Endothelial cell of umbilical vein (primary cell): ENCODE results near the gene XRCC4. TPM values are rescaled to one million over a fixed set of nuclear protein-coding genes. Genes with fewer than 3 reads are reported as not detected.

Experiments used
- BruUV-seq: library from RNA; stranded (reverse); fragments of 400-500 nt; replicated peaks from 2 replicates; lab custom pipeline; 2021; lab: Mats Ljungman, UMichigan
- CTCF ChIA-PET: fragments of 300-600, 350-600 bp; sonication (Branson Sonifier 250); formaldehyde crosslinking; loops from one replicate; lab custom pipeline; 2021; ENCODE audit warnings: antibody characterized with exemption, inconsistent platforms; lab: Charles Lee
- POLR2A ChIA-PET: fragments of 300-600, 350-600 bp; sonication (Branson Sonifier 250); formaldehyde crosslinking; loops from one replicate; lab custom pipeline; 2021; ENCODE audit warnings: antibody characterized with exemption, inconsistent platforms; lab: Charles Lee
- DNase-seq: peaks from one replicate; pipeline ENCODE4 v3.0.0-alpha.2; 2011; ENCODE audit warnings: low read depth, low spot score
- FAIRE-seq: peaks from 2 replicates; lab custom pipeline; 2011; peaks lifted over from hg19 to GRCh38; lab: Jason Lieb, UNC
- H2AFZ ChIP-seq: 2 replicates; pipeline ENCODE4 v1.6.0; 2012; ENCODE audit warnings: low read depth, low read length, control low read depth, inconsistent platforms
- H3K27ac ChIP-seq: 2 replicates; pipeline ENCODE4 v1.5.1; 2011; ENCODE audit warnings: low read depth, mild to moderate bottlenecking, control low read depth, low read length, moderate library complexity; ENCODE audit not compliant: insufficient read depth
- H3K27me3 ChIP-seq, 2 experiments: 2 replicates each; pipeline versions ENCODE4 v1.6.0 to v1.6.1; 2011; ENCODE audit warnings: low read length in 2 of 2, mixed read lengths in 1 of 2; ENCODE audit not compliant: control insufficient read depth in 2 of 2, insufficient read depth in 2 of 2
- H3K36me3 ChIP-seq, 2 experiments: 2 replicates in 1 of 2; 3 replicates in 1 of 2; pipeline ENCODE4 v1.5.1; 2011; ENCODE audit warnings: low read length in 2 of 2, mild to moderate bottlenecking in 1 of 2, moderate library complexity in 1 of 2; ENCODE audit not compliant: control insufficient read depth in 2 of 2, insufficient read depth in 2 of 2; ENCODE audit errors: extremely low read depth in 1 of 2
- H3K4me1 ChIP-seq: 3 replicates; pipeline ENCODE4 v1.5.1; 2011; ENCODE audit warnings: mild to moderate bottlenecking, low read length; ENCODE audit not compliant: control insufficient read depth, insufficient read depth; ENCODE audit errors: extremely low read depth
- H3K4me2 ChIP-seq: 2 replicates; pipeline ENCODE4 v1.6.1; 2011; ENCODE audit warnings: low read length, control low read depth, mixed read lengths; ENCODE audit not compliant: insufficient read depth
- H3K4me3 ChIP-seq, 3 experiments: fragments of 200-600 bp in 1 of 3; sonication (generic), shearing (Covaris generic) in 1 of 3; replicated peaks in 1 of 3; 2 replicates each; pipeline ENCODE4 v1.5.1; 2011 to 2016; ENCODE audit warnings: control low read depth in 3 of 3, low read length in 3 of 3, mild to moderate bottlenecking in 2 of 3, inconsistent platforms in 1 of 3, low read depth in 1 of 3, moderate library complexity in 1 of 3; ENCODE audit not compliant: insufficient read depth in 1 of 3
- H3K79me2 ChIP-seq: 2 replicates; pipeline ENCODE4 v1.6.0; 2012; ENCODE audit warnings: low read length, inconsistent platforms; ENCODE audit not compliant: control insufficient read depth, insufficient read depth
- H3K9ac ChIP-seq: replicated peaks from 2 replicates; pipeline ENCODE3; 2011; ENCODE audit warnings: low read length, control low read depth; ENCODE audit not compliant: insufficient read depth; ENCODE audit errors: extremely low read depth
- H3K9me1 ChIP-seq: replicated peaks from 3 replicates; pipeline ENCODE4 v1.6.0; 2011; ENCODE audit warnings: mild to moderate bottlenecking, low read length; ENCODE audit not compliant: control insufficient read depth, insufficient read depth; ENCODE audit errors: extremely low read depth
- H3K9me3 ChIP-seq: replicated peaks from 2 replicates; pipeline ENCODE4 v1.5.1; 2012; ENCODE audit warnings: low read length, inconsistent platforms; ENCODE audit not compliant: control insufficient read depth, insufficient read depth
- H4K20me1 ChIP-seq: replicated peaks from 2 replicates; pipeline ENCODE3; 2011; ENCODE audit warnings: mild to moderate bottlenecking, low read length; ENCODE audit not compliant: control insufficient read depth, insufficient read depth; ENCODE audit errors: extremely low read depth
- CTCF ChIP-seq, 2 donors: IDR thresholded peaks; 1 replicate in 1 of 2; 2 replicates in 1 of 2; pipeline ENCODE4 v1.5.1; 2011; ENCODE audit warnings: low read length in 2 of 2, mild to moderate bottlenecking in 2 of 2, moderate library complexity in 2 of 2, control low read depth in 1 of 2, inconsistent platforms in 1 of 2, low read depth in 1 of 2; ENCODE audit not compliant: insufficient read depth in 1 of 2; ENCODE audit errors: extremely low read depth in 1 of 2
- EZH2 ChIP-seq: IDR thresholded peaks from 2 replicates; pipeline ENCODE4 v1.6.1; 2012; ENCODE audit warnings: borderline replicate concordance, low read depth, mild to moderate bottlenecking, moderate library complexity, low read length, inconsistent platforms; ENCODE audit not compliant: severe bottlenecking
- FOS ChIP-seq: IDR thresholded peaks from 2 replicates; pipeline ENCODE4 v1.6.1; 2011; ENCODE audit warnings: mild to moderate bottlenecking, low read length, moderate library complexity, borderline replicate concordance; ENCODE audit not compliant: insufficient read depth
- GATA2 ChIP-seq: IDR thresholded peaks from 2 replicates; pipeline ENCODE4 v1.7.0; 2011; ENCODE audit warnings: low read depth, mild to moderate bottlenecking, moderate library complexity, mixed read lengths, low read length; ENCODE audit not compliant: insufficient read length, insufficient read depth
- JUN ChIP-seq: IDR thresholded peaks from 2 replicates; pipeline ENCODE4 v1.6.1; 2011; ENCODE audit warnings: borderline replicate concordance, low read depth; ENCODE audit not compliant: insufficient read length, insufficient read depth
- MAX ChIP-seq: IDR thresholded peaks from 2 replicates; pipeline ENCODE4 v1.6.1; 2011; ENCODE audit not compliant: insufficient read depth, insufficient read length
- MYC ChIP-seq: IDR thresholded peaks from one replicate; pipeline ENCODE4 v1.6.1; 2011; ENCODE audit warnings: mild to moderate bottlenecking, low read depth, low read length
- POLR2A ChIP-seq: IDR thresholded peaks from 2 replicates; pipeline ENCODE4 v1.6.1; 2012; ENCODE audit warnings: low read depth, mild to moderate bottlenecking, control low read depth, low read length
- POLR2AphosphoS5 ChIP-seq: IDR thresholded peaks from 2 replicates; pipeline ENCODE4 v1.6.1; 2012; ENCODE audit warnings: low read depth, mild to moderate bottlenecking, control low read depth, low read length, moderate library complexity; ENCODE audit not compliant: insufficient read depth
- dilution Hi-C: fragments of 300-500 bp; cut with MboI; formaldehyde crosslinking; loops from one replicate; pipeline ENCODE4 v1.15.0; 2019; ENCODE audit warnings: low sequenced_read_pairs; ENCODE audit not compliant: extremely low pct_ligation_motif_present
- intact Hi-C: fragments of 100-400 bp; cut with micrococcal nuclease; formaldehyde crosslinking; loops from one replicate; pipeline ENCODE4 v1.10.0; 2022
- polyA plus RNA-seq, 4 experiments: library from polyadenylated mRNA; depleted of rRNA in 3 of 4; stranded (reverse) in 3 of 4; unstranded in 1 of 4; fragments of >200 nt; gene quantifications; 2 replicates each; pipeline versions ENCODE4 v1.2.1 to v1.2.3, GENCODE V29; 2011 to 2012; ENCODE audit warnings: missing spikeins in 1 of 4
- total RNA-seq: library from RNA; stranded (reverse); gene quantifications from 2 replicates; pipeline ENCODE4 v1.2.3, GENCODE V29; 2021

XRCC4 gene
- total and polyA plus RNA-seq, 2 donors (not counting 3 experiments of a cell fraction or from before 2014, with no cell fraction given) = 1.3 to 7.7 TPM

GRCh38 chr5:83360573-83360972 is 283.2 kb downstream of the XRCC4 start:
- CTCF ChIA-PET = interaction anchor here (1.2 kb wide), 1 partner anchor 10 kb away, joined by 3 read pairs; no protein-coding TSS in a partner anchor
- no peak for FAIRE-seq
- TF ChIP-seq CTCF (IDR thresholded peaks at IDR 0.05; ENCODE audit: extremely low read depth in 1 of 2, insufficient read depth in 1 of 2, low read depth in 1 of 2, low read length in 2 of 2) = no peak
- TF ChIP-seq EZH2 = no peak
- TF ChIP-seq MYC = no peak
- no peak for TF ChIP-seq FOS
- TF ChIP-seq MAX = no peak
- TF ChIP-seq POLR2AphosphoS5 = no peak
- no peak for TF ChIP-seq GATA2
- TF ChIP-seq JUN = no peak
- TF ChIP-seq POLR2A = no peak
- no peaks in the 10 kb centered on the region for H3K79me2 ChIP-seq
- H3K4me1 ChIP-seq = no peaks in the 10 kb centered on the region
- H3K4me2 ChIP-seq = no peak overlapping the region
- H2AFZ ChIP-seq = no peak overlapping the region
- no peaks in the 10 kb centered on the region for H4K20me1 ChIP-seq
- no peak overlapping the region for H3K9ac ChIP-seq
- no peaks in the 10 kb centered on the region for H3K27me3 ChIP-seq
- H3K9me1 ChIP-seq = no peaks in the 10 kb centered on the region
- POLR2A ChIA-PET = no interaction called here
- no TSS peak for BruUV-seq
- H3K36me3 ChIP-seq = no peaks in the 10 kb centered on the region
- intact Hi-C loops (no loop called here), dilution Hi-C loops (no loop called here)
- H3K27ac ChIP-seq = no peak overlapping the region
- H3K4me3 ChIP-seq = no peak overlapping the region
- no peaks in the 10 kb centered on the region for H3K9me3 ChIP-seq
- no peak for DNase-seq
